HG03159 (cell line): ENCODE data around the gene KLHL11.

ENCODE experiments used
- ATAC-seq: cut with Tn5 transposase; IDR thresholded peaks from one replicate; pipeline ENCODE4 v1.9.1; 2021; ENCODE audit warnings: mild to moderate bottlenecking, moderate library complexity; ENCODE audit not compliant: unreplicated experiment

KLHL11 gene

GRCh38 chr17:41864836-41865595, at the start of gene KLHL11:
TSS of gene KLHL11 (minus strand) at chr17:41865423. CDS start at chr17:41865370, 53 bp downstream.
- ATAC-seq, result peak; percentile 88

GRCh38 chr17:41915020-41915419, 49.8 kb upstream of the KLHL11 start:
- no peak for ATAC-seq

GRCh38 chr17:41914358-41914766, 49.1 kb upstream of the KLHL11 start:
- ATAC-seq, result no peak

GRCh38 chr17:41913798-41914197, 48.6 kb upstream of the KLHL11 start:
- ATAC-seq, result no peak

GRCh38 chr17:41912925-41913324, 47.7 kb upstream of the KLHL11 start:
- no peak for ATAC-seq

- no peak for ATAC-seq
Observed at GRCh38 chr17:41910701-41911391, 45.6 kb upstream of the KLHL11 start.

- no peak for ATAC-seq
Observed at GRCh38 chr17:41909088-41909487, 43.9 kb upstream of the KLHL11 start.

- no peak for ATAC-seq
Observed at GRCh38 chr17:41907633-41908539, 42.7 kb upstream of the KLHL11 start.

- no peak for ATAC-seq
Observed at GRCh38 chr17:41907185-41907556, 41.9 kb upstream of the KLHL11 start.

- no peak for ATAC-seq
Observed at GRCh38 chr17:41906465-41907184, 41.4 kb upstream of the KLHL11 start.

- ATAC-seq, result no peak
Observed at GRCh38 chr17:41905172-41905571, 39.9 kb upstream of the KLHL11 start.

GRCh38 chr17:41904242-41904841, 39.1 kb upstream of the KLHL11 start:
- no peak for ATAC-seq

GRCh38 chr17:41901646-41902045, 36.4 kb upstream of the KLHL11 start:
- ATAC-seq, result no peak

GRCh38 chr17:41896726-41897125, 31.5 kb upstream of the KLHL11 start:
- no peak for ATAC-seq

- ATAC-seq, result no peak
Observed at GRCh38 chr17:41895617-41896016, 30.4 kb upstream of the KLHL11 start.

GRCh38 chr17:41894791-41895331, 29.6 kb upstream of the KLHL11 start:
- ATAC-seq, result no peak

GRCh38 chr17:41893384-41893783, 28.2 kb upstream of the KLHL11 start:
- ATAC-seq, result no peak

GRCh38 chr17:41892021-41892376, 26.8 kb upstream of the KLHL11 start:
- no peak for ATAC-seq

GRCh38 chr17:41891135-41892020, 26.2 kb upstream of the KLHL11 start:
- ATAC-seq, result no peak
